NB4 (cell line): ENCODE results near the gene SRBD1.

Source experiments
- CTCF ChIP-seq: IDR thresholded peaks from one replicate; pipeline ENCODE4 v1.5.1; 2012; ENCODE audit warnings: low read depth, low read length
- MYC ChIP-seq: IDR thresholded peaks from 2 replicates; pipeline ENCODE4 v1.6.1; 2011; ENCODE audit warnings: low read depth, low read length

GRCh38 chr2:45452866-45453265 lies 158.2 kb downstream of the SRBD1 start:
- TF ChIP-seq MYC = no peak
- TF ChIP-seq CTCF = no peak
